Measurements from ENCODE around the gene SYT8. TPM values are rescaled to one million over a fixed set of nuclear protein-coding genes. Genes with fewer than 3 reads are reported as not detected.
A peak's percentile ranks its signal among the peaks of the same experiment; 100 is the strongest.

Gene SYT8
- total and polyA plus RNA-seq, 2 experiments from 2014 or later = not detected

DNA sequence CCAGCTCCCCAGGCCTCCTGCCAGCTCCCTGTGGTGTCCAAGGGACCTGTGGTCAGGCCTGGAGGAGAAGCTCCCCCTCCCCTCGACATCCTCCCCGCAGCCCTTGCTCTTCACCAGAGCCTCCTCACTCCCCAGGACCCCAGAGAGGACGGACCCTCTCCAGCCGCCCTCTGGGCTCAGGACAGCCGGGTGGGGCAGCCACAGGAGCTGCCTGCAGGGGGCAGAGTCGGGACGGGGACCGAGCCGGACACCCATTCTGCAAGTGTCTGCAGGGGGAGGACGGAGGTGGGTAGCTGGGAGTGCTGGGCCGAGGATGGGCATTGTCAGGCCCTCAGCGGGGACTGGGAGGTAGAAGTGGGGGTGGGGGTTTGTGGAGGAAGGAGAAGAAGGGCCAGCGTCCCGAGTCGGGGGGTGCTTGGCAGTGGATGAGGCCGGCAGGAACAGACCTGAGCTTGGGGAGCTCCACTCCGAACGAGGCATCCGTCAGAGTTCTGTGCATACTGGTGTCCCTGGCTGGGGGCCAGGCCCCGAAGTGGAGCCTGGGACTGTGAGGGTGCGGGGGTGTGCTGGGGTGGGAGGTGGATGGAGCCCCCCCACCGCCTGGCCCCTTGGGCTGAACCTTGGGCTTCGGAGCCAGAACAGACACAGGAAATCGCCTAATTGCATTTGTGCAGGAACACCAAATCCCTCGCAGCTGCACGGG is 41.7 kb downstream of the SYT8 start (continued):
- TF ChIP-seq, protein P1, sequence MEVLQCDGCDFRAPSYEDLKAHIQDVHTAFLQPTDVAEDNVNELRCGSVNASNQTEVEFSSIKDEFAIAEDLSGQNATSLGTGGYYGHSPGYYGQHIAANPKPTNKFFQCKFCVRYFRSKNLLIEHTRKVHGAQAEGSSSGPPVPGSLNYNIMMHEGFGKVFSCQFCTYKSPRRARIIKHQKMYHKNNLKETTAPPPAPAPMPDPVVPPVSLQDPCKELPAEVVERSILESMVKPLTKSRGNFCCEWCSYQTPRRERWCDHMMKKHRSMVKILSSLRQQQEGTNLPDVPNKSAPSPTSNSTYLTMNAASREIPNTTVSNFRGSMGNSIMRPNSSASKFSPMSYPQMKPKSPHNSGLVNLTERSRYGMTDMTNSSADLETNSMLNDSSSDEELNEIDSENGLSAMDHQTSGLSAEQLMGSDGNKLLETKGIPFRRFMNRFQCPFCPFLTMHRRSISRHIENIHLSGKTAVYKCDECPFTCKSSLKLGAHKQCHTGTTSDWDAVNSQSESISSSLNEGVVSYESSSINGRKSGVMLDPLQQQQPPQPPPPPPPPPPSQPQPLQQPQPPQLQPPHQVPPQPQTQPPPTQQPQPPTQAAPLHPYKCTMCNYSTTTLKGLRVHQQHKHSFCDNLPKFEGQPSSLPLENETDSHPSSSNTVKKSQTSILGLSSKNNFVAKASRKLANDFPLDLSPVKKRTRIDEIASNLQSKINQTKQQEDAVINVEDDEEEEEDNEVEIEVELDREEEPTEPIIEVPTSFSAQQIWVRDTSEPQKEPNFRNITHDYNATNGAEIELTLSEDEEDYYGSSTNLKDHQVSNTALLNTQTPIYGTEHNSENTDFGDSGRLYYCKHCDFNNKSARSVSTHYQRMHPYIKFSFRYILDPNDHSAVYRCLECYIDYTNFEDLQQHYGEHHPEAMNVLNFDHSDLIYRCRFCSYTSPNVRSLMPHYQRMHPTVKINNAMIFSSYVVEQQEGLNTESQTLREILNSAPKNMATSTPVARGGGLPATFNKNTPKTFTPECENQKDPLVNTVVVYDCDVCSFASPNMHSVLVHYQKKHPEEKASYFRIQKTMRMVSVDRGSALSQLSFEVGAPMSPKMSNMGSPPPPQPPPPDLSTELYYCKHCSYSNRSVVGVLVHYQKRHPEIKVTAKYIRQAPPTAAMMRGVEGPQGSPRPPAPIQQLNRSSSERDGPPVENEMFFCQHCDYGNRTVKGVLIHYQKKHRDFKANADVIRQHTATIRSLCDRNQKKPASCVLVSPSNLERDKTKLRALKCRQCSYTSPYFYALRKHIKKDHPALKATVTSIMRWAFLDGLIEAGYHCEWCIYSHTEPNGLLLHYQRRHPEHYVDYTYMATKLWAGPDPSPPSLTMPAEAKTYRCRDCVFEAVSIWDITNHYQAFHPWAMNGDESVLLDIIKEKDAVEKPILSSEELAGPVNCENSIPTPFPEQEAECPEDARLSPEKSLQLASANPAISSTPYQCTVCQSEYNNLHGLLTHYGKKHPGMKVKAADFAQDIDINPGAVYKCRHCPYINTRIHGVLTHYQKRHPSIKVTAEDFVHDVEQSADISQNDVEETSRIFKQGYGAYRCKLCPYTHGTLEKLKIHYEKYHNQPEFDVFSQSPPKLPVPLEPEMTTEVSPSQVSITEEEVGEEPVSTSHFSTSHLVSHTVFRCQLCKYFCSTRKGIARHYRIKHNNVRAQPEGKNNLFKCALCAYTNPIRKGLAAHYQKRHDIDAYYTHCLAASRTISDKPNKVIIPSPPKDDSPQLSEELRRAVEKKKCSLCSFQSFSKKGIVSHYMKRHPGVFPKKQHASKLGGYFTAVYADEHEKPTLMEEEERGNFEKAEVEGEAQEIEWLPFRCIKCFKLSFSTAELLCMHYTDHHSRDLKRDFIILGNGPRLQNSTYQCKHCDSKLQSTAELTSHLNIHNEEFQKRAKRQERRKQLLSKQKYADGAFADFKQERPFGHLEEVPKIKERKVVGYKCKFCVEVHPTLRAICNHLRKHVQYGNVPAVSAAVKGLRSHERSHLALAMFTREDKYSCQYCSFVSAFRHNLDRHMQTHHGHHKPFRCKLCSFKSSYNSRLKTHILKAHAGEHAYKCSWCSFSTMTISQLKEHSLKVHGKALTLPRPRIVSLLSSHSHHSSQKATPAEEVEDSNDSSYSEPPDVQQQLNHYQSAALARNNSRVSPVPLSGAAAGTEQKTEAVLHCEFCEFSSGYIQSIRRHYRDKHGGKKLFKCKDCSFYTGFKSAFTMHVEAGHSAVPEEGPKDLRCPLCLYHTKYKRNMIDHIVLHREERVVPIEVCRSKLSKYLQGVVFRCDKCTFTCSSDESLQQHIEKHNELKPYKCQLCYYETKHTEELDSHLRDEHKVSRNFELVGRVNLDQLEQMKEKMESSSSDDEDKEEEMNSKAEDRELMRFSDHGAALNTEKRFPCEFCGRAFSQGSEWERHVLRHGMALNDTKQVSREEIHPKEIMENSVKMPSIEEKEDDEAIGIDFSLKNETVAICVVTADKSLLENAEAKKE (CRISPR knock-in tag; IDR thresholded peaks at IDR 0.05) = no peak
- TF ChIP-seq, protein P2, sequence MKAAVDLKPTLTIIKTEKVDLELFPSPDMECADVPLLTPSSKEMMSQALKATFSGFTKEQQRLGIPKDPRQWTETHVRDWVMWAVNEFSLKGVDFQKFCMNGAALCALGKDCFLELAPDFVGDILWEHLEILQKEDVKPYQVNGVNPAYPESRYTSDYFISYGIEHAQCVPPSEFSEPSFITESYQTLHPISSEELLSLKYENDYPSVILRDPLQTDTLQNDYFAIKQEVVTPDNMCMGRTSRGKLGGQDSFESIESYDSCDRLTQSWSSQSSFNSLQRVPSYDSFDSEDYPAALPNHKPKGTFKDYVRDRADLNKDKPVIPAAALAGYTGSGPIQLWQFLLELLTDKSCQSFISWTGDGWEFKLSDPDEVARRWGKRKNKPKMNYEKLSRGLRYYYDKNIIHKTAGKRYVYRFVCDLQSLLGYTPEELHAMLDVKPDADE (IDR thresholded peaks at IDR 0.05) = no peak
- TF ChIP-seq EZH2phosphoT487 (IDR thresholded peaks at IDR 0.05; ENCODE audit: unreplicated experiment) (no peak), JUNB (IDR thresholded peaks at IDR 0.05; ENCODE audit: unreplicated experiment) (no peak), STAT1 (IDR thresholded peaks at IDR 0.05; ENCODE audit: unreplicated experiment) (no peak), POLR2AphosphoS5 (IDR thresholded peaks at IDR 0.05; ENCODE audit: low read depth) (no peak)
- TF ChIP-seq, protein P3, sequence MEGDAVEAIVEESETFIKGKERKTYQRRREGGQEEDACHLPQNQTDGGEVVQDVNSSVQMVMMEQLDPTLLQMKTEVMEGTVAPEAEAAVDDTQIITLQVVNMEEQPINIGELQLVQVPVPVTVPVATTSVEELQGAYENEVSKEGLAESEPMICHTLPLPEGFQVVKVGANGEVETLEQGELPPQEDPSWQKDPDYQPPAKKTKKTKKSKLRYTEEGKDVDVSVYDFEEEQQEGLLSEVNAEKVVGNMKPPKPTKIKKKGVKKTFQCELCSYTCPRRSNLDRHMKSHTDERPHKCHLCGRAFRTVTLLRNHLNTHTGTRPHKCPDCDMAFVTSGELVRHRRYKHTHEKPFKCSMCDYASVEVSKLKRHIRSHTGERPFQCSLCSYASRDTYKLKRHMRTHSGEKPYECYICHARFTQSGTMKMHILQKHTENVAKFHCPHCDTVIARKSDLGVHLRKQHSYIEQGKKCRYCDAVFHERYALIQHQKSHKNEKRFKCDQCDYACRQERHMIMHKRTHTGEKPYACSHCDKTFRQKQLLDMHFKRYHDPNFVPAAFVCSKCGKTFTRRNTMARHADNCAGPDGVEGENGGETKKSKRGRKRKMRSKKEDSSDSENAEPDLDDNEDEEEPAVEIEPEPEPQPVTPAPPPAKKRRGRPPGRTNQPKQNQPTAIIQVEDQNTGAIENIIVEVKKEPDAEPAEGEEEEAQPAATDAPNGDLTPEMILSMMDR (conservative IDR thresholded peaks at IDR 0.05; ENCODE audit: low read depth in 2 of 2) = peak; percentile 69 to 78

All from GM23338 (cell line).